Ishikawa (cell line): ENCODE measurements around the gene KRTAP5-5.

Experiments
- CEBPB ChIP-seq: IDR thresholded peaks from 2 replicates; pipeline ENCODE4 v1.6.1; 2012
- CREB1 ChIP-seq: IDR thresholded peaks from 2 replicates; pipeline ENCODE4 v1.6.1; 2012; ENCODE audit warnings: low read depth
- EGR1 ChIP-seq: IDR thresholded peaks from 2 replicates; pipeline ENCODE4 v1.6.1; 2012
- EP300 ChIP-seq: IDR thresholded peaks from 2 replicates; pipeline ENCODE4 v1.6.1; 2012; ENCODE audit warnings: borderline replicate concordance
- FOXM1 ChIP-seq: IDR thresholded peaks from 2 replicates; pipeline ENCODE4 v1.6.1; 2012; ENCODE audit warnings: low read depth, borderline replicate concordance
- MAX ChIP-seq: IDR thresholded peaks from 2 replicates; pipeline ENCODE4 v1.6.1; 2012
- NFIC ChIP-seq: IDR thresholded peaks from 2 replicates; pipeline ENCODE4 v1.6.1; 2012
- RAD21 ChIP-seq: IDR thresholded peaks from 2 replicates; pipeline ENCODE4 v1.6.1; 2012; ENCODE audit warnings: low read depth
- REST ChIP-seq: IDR thresholded peaks from 2 replicates; pipeline ENCODE4 v1.6.1; 2012; ENCODE audit warnings: low read depth, mild to moderate bottlenecking
- TAF1 ChIP-seq: IDR thresholded peaks from 2 replicates; pipeline ENCODE4 v1.6.1; 2012; ENCODE audit warnings: low read depth, mild to moderate bottlenecking
- TCF12 ChIP-seq: IDR thresholded peaks from 2 replicates; pipeline ENCODE4 v1.6.1; 2012; ENCODE audit warnings: low read depth
- TEAD4 ChIP-seq: IDR thresholded peaks from 2 replicates; pipeline ENCODE4 v1.6.1; 2012
- USF1 ChIP-seq: IDR thresholded peaks from 2 replicates; pipeline ENCODE4 v1.6.1; 2012
- YY1 ChIP-seq: IDR thresholded peaks from 2 replicates; pipeline ENCODE4 v1.6.1; 2012; ENCODE audit warnings: low read depth
- ZBTB7A ChIP-seq: IDR thresholded peaks from 2 replicates; pipeline ENCODE4 v1.6.1; 2012; ENCODE audit warnings: low read depth

Gene KRTAP5-5

GRCh38 chr11:1671658-1672057 is 42.1 kb downstream of the KRTAP5-5 start:
- TF ChIP-seq TCF12 (no peak), REST (no peak), FOXM1 (no peak), RAD21 (no peak), MAX (no peak), EGR1 (no peak), TAF1 (no peak), ZBTB7A (no peak), NFIC (no peak), TEAD4 (no peak), CEBPB (no peak), USF1 (no peak), CREB1 (no peak), EP300 (no peak)

GRCh38 chr11:1672613-1673350 is 43.2 kb downstream of the KRTAP5-5 start:
- TF ChIP-seq TEAD4 (no peak), REST (no peak), RAD21 (no peak), YY1 (no peak), EGR1 (no peak), TCF12 (no peak), TAF1 (no peak), ZBTB7A (no peak)

GRCh38 chr11:1673446-1674172 is 44.0 kb downstream of the KRTAP5-5 start:
- TF ChIP-seq REST (no peak), EGR1 (no peak), YY1 (no peak), NFIC (no peak), TAF1 (no peak), EP300 (no peak), RAD21 (no peak), FOXM1 (no peak), CREB1 (no peak), ZBTB7A (no peak), MAX (no peak), TEAD4 (no peak), TCF12 (no peak)

- TF ChIP-seq TCF12 (no peak), CREB1 (no peak), MAX (no peak), REST (no peak), NFIC (no peak), ZBTB7A (no peak), TEAD4 (no peak), EGR1 (no peak), YY1 (no peak), RAD21 (no peak), FOXM1 (no peak), TAF1 (no peak), USF1 (no peak), CEBPB (no peak), EP300 (no peak)
These were observed 44.9 kb downstream of the KRTAP5-5 start for GRCh38 chr11:1674173-1675131.
